Ectodermal cell (in vitro differentiated cells): ENCODE data around the gene WLS.

Experiments used
- H3K27ac ChIP-seq: 2 replicates; pipeline ENCODE4 v1.7.0; 2013; ENCODE audit warnings: mild to moderate bottlenecking, low read depth, low read length; ENCODE audit not compliant: insufficient read depth, poor library complexity, severe bottlenecking
- H3K27me3 ChIP-seq: 2 replicates; pipeline ENCODE4 v1.7.0; 2013; ENCODE audit warnings: mild to moderate bottlenecking, low read length; ENCODE audit not compliant: insufficient read depth, control insufficient read depth, poor library complexity, severe bottlenecking
- H3K36me3 ChIP-seq: one replicate; pipeline ENCODE4 v1.7.0; 2013; ENCODE audit warnings: low read length; ENCODE audit not compliant: control insufficient read depth, insufficient read depth
- H3K4me1 ChIP-seq: one replicate; pipeline ENCODE4 v1.7.0; 2013; ENCODE audit warnings: low read length; ENCODE audit not compliant: control insufficient read depth, insufficient read depth
- H3K4me3 ChIP-seq: 2 replicates; pipeline ENCODE4 v1.7.0; 2013; ENCODE audit warnings: low read depth, low read length, control low read depth; ENCODE audit not compliant: insufficient read depth
- H3K9me3 ChIP-seq: 2 replicates; pipeline ENCODE4 v1.7.0; 2013; ENCODE audit warnings: mild to moderate bottlenecking, low read length, moderate library complexity; ENCODE audit not compliant: control insufficient read depth
- WGBS, 2 experiments: methylation state at CpG; one replicate each; pipeline ENCODE4 v1.1.7; 2013; ENCODE audit warnings: missing lambda C conversion rate in 2 of 2; 5-methylcytosine and 5-hydroxymethylcytosine counted together

WLS gene

GRCh38 chr1:68142036-68142435, 90.3 kb downstream of the WLS start:
- Histone ChIP-seq H3K9me3 (no peaks in the 10 kb centered on the region), H3K27ac (peak overlapping the region; percentile 87), H3K4me1 (peaks cover 18% of the 10 kb centered on the region), H3K4me3 (no peak overlapping the region), H3K36me3 (peaks cover 62% of the 10 kb centered on the region), H3K27me3 (no peaks in the 10 kb centered on the region)
- WGBS, 2 experiments, result 81 to 83% methylated on average over 5 of the region's 5 CpGs

- H3K36me3 ChIP-seq, result peaks cover 64% of the 10 kb centered on the region
- no peaks in the 10 kb centered on the region for H3K27me3 ChIP-seq
- WGBS, 2 experiments, result 55 to 60% methylated on average over 13 to 15 of the region's 15 CpGs
- peak overlapping the region; percentile 87 for H3K27ac ChIP-seq
- H3K9me3 ChIP-seq, result no peaks in the 10 kb centered on the region
- no peak overlapping the region for H3K4me3 ChIP-seq
- peaks cover 18% of the 10 kb centered on the region for H3K4me1 ChIP-seq
These were observed 91.0 kb downstream of the WLS start for GRCh38 chr1:68141071-68142021.

GRCh38 chr1:68140536-68140935, 91.8 kb downstream of the WLS start:
- 86 to 93% methylated on average over 4 of the region's 4 CpGs for WGBS, 2 experiments
- Histone ChIP-seq H3K4me1 (peaks cover 18% of the 10 kb centered on the region), H3K27me3 (no peaks in the 10 kb centered on the region), H3K27ac (peak overlapping the region; percentile 87), H3K4me3 (no peak overlapping the region), H3K36me3 (peaks cover 67% of the 10 kb centered on the region), H3K9me3 (no peaks in the 10 kb centered on the region)

GRCh38 chr1:68136187-68136586, 96.1 kb downstream of the WLS start:
- H3K27ac ChIP-seq, result no peak overlapping the region
- H3K27me3 ChIP-seq, result no peaks in the 10 kb centered on the region
- H3K36me3 ChIP-seq, result peaks cover 82% of the 10 kb centered on the region
- WGBS, 2 experiments, result 91 to 97% methylated on average over 2 of the region's 2 CpGs
- H3K4me3 ChIP-seq, result no peak overlapping the region
- no peaks in the 10 kb centered on the region for H3K9me3 ChIP-seq
- peaks cover 7% of the 10 kb centered on the region for H3K4me1 ChIP-seq

GRCh38 chr1:68132426-68133130, 99.7 kb downstream of the WLS start:
- Histone ChIP-seq H3K4me3 (no peak overlapping the region), H3K9me3 (no peaks in the 10 kb centered on the region), H3K4me1 (no peaks in the 10 kb centered on the region), H3K27ac (no peak overlapping the region), H3K36me3 (peaks cover 80% of the 10 kb centered on the region), H3K27me3 (no peaks in the 10 kb centered on the region)
- 97 to 98% methylated on average over 8 of the region's 8 CpGs for WGBS, 2 experiments

GRCh38 chr1:68131261-68131660, 101.1 kb downstream of the WLS start:
- 93 to 99% methylated on average over 3 of the region's 3 CpGs for WGBS, 2 experiments
- Histone ChIP-seq H3K4me3 (no peak overlapping the region), H3K27ac (no peak overlapping the region), H3K9me3 (no peaks in the 10 kb centered on the region), H3K36me3 (peaks cover 77% of the 10 kb centered on the region), H3K4me1 (no peaks in the 10 kb centered on the region), H3K27me3 (no peaks in the 10 kb centered on the region)

GRCh38 chr1:68129536-68130250, 102.6 kb downstream of the WLS start:
- peaks cover 74% of the 10 kb centered on the region for H3K36me3 ChIP-seq
- no peak overlapping the region for H3K4me3 ChIP-seq
- WGBS, 2 experiments, result 91 to 97% methylated on average over 6 of the region's 6 CpGs
- no peak overlapping the region for H3K27ac ChIP-seq
- no peaks in the 10 kb centered on the region for H3K27me3 ChIP-seq
- no peaks in the 10 kb centered on the region for H3K4me1 ChIP-seq
- no peaks in the 10 kb centered on the region for H3K9me3 ChIP-seq

GRCh38 chr1:68128820-68129219, 103.5 kb downstream of the WLS start:
- 84 to 92% methylated on average over 10 of the region's 10 CpGs for WGBS, 2 experiments
- H3K4me3 ChIP-seq, result no peak overlapping the region
- no peaks in the 10 kb centered on the region for H3K4me1 ChIP-seq
- H3K27ac ChIP-seq, result no peak overlapping the region
- H3K9me3 ChIP-seq, result no peaks in the 10 kb centered on the region
- no peaks in the 10 kb centered on the region for H3K27me3 ChIP-seq
- peaks cover 73% of the 10 kb centered on the region for H3K36me3 ChIP-seq

GRCh38 chr1:68128157-68128556, 104.2 kb downstream of the WLS start:
- H3K4me3 ChIP-seq, result no peak overlapping the region
- H3K27ac ChIP-seq, result no peak overlapping the region
- H3K9me3 ChIP-seq, result no peaks in the 10 kb centered on the region
- 86% methylated on average over 1 of the region's 1 CpG; no CpG with 5 or more reads in 1 of the 2 experiments for WGBS, 2 experiments
- peaks cover 68% of the 10 kb centered on the region for H3K36me3 ChIP-seq
- no peaks in the 10 kb centered on the region for H3K27me3 ChIP-seq
- H3K4me1 ChIP-seq, result no peaks in the 10 kb centered on the region

- Histone ChIP-seq H3K9me3 (no peaks in the 10 kb centered on the region), H3K27ac (no peak overlapping the region), H3K4me1 (no peaks in the 10 kb centered on the region), H3K4me3 (no peak overlapping the region), H3K36me3 (peaks cover 27% of the 10 kb centered on the region), H3K27me3 (no peaks in the 10 kb centered on the region)
- WGBS, 2 experiments, result 70 to 74% methylated on average over 4 of the region's 4 CpGs
These were observed 110.8 kb downstream of the WLS start for GRCh38 chr1:68121536-68121935.
